DOHH2 (cell line): ENCODE measurements around the gene SLC16A9.

Source experiments
- H3F3A ChIP-seq: fragments of 200-600 bp; sonication (generic), shearing (Covaris generic); 2 replicates; pipeline ENCODE4 v1.6.0; 2016; ENCODE audit warnings: antibody characterized with exemption, mild to moderate bottlenecking; ENCODE audit not compliant: control insufficient read depth, insufficient read depth
- H3K27ac ChIP-seq: fragments of 200-600 bp; sonication (generic); 2 replicates; pipeline ENCODE4 v1.5.1; 2014; ENCODE audit warnings: low read depth, mild to moderate bottlenecking, low read length, moderate library complexity
- H3K27me3 ChIP-seq: fragments of 200-600 bp; sonication (generic); 2 replicates; pipeline ENCODE4 v1.6.1; 2014; ENCODE audit warnings: mild to moderate bottlenecking, low read length, mixed read lengths; ENCODE audit not compliant: control insufficient read depth
- H3K36me3 ChIP-seq: fragments of 200-600 bp; sonication (generic); 2 replicates; pipeline ENCODE4 v1.6.1; 2014; ENCODE audit warnings: mild to moderate bottlenecking, low read length, moderate library complexity, mixed read lengths; ENCODE audit not compliant: control insufficient read depth
- H3K4me1 ChIP-seq: fragments of 200-600 bp; sonication (generic); 2 replicates; pipeline ENCODE4 v1.6.1; 2014; ENCODE audit warnings: mild to moderate bottlenecking, low read length, mixed read lengths; ENCODE audit not compliant: control insufficient read depth
- H3K4me2 ChIP-seq: fragments of 200-600 bp; sonication (generic); 2 replicates; pipeline ENCODE4 v1.6.0; 2014; ENCODE audit warnings: mild to moderate bottlenecking, low read length, moderate library complexity
- H3K4me3 ChIP-seq: fragments of 200-600 bp; sonication (generic); 2 replicates; pipeline ENCODE4 v1.5.1; 2014; ENCODE audit warnings: mild to moderate bottlenecking, low read length, mixed read lengths
- H3K79me2 ChIP-seq: fragments of 200-600 bp; sonication (generic); 2 replicates; pipeline ENCODE4 v1.6.1; 2014; ENCODE audit warnings: mild to moderate bottlenecking, low read length, mixed read lengths; ENCODE audit not compliant: control insufficient read depth
- H3K9me2 ChIP-seq: fragments of 200-600 bp; sonication (generic); replicated peaks from 2 replicates; pipeline ENCODE4 v1.6.1; 2014; ENCODE audit warnings: mild to moderate bottlenecking, low read length, mixed read lengths; ENCODE audit not compliant: control insufficient read depth
- H3K9me3 ChIP-seq: fragments of 200-600 bp; sonication (generic); 2 replicates; pipeline ENCODE4 v1.6.1; 2014; ENCODE audit warnings: antibody characterized with exemption, low read length, mixed read lengths; ENCODE audit not compliant: control insufficient read depth, insufficient read depth
- H4K20me1 ChIP-seq: fragments of 200-600 bp; sonication (generic); 2 replicates; pipeline ENCODE4 v1.6.0; 2014; ENCODE audit warnings: low read depth, mild to moderate bottlenecking, antibody characterized with exemption, low read length, moderate library complexity; ENCODE audit not compliant: control insufficient read depth, insufficient read depth
- CTCF ChIP-seq: fragments of 200-600 bp; sonication (generic); IDR thresholded peaks from one replicate; pipeline ENCODE4 v1.5.1; 2014; ENCODE audit warnings: antibody characterized with exemption, mild to moderate bottlenecking, low read depth, low read length; ENCODE audit not compliant: poor library complexity, severe bottlenecking
- EZH2phosphoT487 ChIP-seq: fragments of 200-600 bp; sonication (generic); IDR thresholded peaks from 2 replicates; pipeline ENCODE4 v1.6.1; 2017; ENCODE audit warnings: borderline replicate concordance, mild to moderate bottlenecking, antibody characterized with exemption, low read length, moderate library complexity, mixed read lengths

Gene SLC16A9

DNA sequence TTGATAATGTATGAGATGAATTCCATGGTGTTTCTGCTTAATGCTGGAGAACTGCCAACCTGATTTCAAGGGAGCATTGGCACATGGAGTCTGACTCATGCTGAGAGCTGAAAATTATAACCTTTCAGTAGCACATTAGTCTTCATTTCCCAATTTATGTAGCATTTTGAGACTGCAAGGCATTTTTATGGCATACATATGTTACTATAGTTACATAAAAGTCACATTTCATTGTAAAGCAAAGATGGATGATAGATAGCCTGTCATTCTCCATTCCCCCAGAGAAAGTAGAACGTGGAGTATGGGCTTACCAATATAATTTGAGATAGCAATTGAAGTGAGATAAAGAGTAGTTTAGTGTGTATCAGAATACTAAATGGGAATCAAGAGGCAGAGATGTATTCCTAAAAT, 103.1 kb downstream of the SLC16A9 start:
- no peaks in the 10 kb centered on the region for H3K27me3 ChIP-seq

GRCh38 chr10:59601985-59602384, 107.7 kb downstream of the SLC16A9 start:
- H4K20me1 ChIP-seq = no peaks in the 10 kb centered on the region
- TF ChIP-seq EZH2phosphoT487 (no peak), CTCF (no peak)
- H3K27ac ChIP-seq = no peak overlapping the region
- H3K4me1 ChIP-seq = no peaks in the 10 kb centered on the region
- no peaks in the 10 kb centered on the region for H3K36me3 ChIP-seq
- no peaks in the 10 kb centered on the region for H3F3A ChIP-seq
- no peaks in the 10 kb centered on the region for H3K9me3 ChIP-seq
- no peaks in the 10 kb centered on the region for H3K79me2 ChIP-seq
- H3K27me3 ChIP-seq = no peaks in the 10 kb centered on the region; the same call in 1 of the 2 replicates
- H3K4me3 ChIP-seq = no peak overlapping the region
- no peaks in the 10 kb centered on the region for H3K9me2 ChIP-seq
- no peak overlapping the region for H3K4me2 ChIP-seq

More for the DNA sequence above, 103.1 kb downstream of the SLC16A9 start:
- Histone ChIP-seq H3F3A (no peaks in the 10 kb centered on the region), H3K4me1 (no peaks in the 10 kb centered on the region), H3K9me2 (no peaks in the 10 kb centered on the region), H3K9me3 (no peaks in the 10 kb centered on the region), H4K20me1 (no peaks in the 10 kb centered on the region), H3K4me2 (no peak overlapping the region), H3K27ac (no peak overlapping the region), H3K79me2 (no peaks in the 10 kb centered on the region), H3K36me3 (no peaks in the 10 kb centered on the region), H3K4me3 (no peak overlapping the region)
- TF ChIP-seq EZH2phosphoT487 (no peak), CTCF (no peak)
